SIG-M5 treated with dmso at 0.1 percent for 504 hours (cell line): ENCODE data around the gene TRIM50.
A peak's percentile ranks its signal among the peaks of the same experiment; 100 is the strongest.
"Not testable (repeated sequence)": the region's sequence is repeated elsewhere in the genome, so short reads cannot be mapped to it uniquely, and the experiment has no call there.

Source experiments
- DNase-seq: peaks from one replicate; lab custom pipeline; 2025; ENCODE audit not compliant: unreplicated experiment; lab: John Stamatoyannopoulos, UW

TRIM50 gene

DNA sequence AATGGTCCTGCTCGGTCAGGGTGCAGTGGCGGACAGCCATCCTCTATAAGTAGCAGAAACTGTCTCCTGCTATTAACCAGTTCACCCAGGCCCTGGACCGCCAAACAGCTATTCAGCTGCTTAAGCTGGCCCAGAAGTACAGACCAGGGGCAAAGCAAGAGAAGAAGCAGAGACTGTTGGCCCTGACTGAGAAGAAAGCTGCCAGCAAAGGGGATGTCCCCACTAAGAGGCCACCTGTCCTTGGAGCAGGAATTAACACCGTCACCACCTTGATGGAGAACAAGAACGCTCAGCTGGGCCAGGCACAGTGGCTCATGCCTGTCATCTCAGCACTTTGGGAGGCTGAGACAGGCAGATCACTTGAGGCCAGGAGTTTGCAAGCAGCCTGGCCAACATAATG is 13.6 kb downstream of the TRIM50 start:
- DNase-seq: no peak

GRCh38 chr7:73313521-73313906 is 14.4 kb downstream of the TRIM50 start:
- DNase-seq: no peak

DNA sequence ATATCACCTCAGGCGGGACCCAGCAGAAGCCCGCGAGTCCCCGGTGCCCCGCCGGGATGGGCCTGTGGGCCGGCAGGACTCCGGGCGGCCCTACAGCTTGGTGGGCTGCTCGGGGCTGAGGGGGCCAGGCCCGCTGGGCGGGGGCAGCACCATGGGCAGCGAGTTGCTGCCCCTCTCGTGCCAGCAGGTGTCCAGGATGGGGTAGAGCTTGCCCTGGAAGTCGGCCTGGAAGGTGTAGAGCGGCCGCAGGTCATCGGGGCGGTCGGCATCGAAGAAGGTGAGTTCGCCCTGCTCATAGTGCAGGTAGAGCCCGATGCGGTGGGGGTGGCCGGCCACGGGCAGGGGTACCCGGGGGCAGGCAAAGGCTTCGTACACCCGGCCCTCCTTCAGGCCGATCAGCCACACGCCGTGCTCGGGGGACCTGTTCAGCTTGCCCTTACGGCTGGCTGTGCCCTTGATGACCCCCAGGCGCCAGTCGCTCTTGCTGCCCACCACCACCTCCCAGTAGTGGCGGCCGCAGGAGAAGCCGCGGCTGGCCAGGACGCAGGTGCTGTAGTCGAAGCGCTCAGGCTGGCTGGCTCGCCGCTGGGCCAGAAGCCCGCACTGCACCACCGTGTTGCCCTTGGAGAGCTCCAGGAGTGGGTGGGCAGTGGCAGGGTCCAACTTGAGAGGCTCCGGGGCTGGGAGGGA is 14.9 kb downstream of the TRIM50 start:
- DNase-seq: no peak

DNA sequence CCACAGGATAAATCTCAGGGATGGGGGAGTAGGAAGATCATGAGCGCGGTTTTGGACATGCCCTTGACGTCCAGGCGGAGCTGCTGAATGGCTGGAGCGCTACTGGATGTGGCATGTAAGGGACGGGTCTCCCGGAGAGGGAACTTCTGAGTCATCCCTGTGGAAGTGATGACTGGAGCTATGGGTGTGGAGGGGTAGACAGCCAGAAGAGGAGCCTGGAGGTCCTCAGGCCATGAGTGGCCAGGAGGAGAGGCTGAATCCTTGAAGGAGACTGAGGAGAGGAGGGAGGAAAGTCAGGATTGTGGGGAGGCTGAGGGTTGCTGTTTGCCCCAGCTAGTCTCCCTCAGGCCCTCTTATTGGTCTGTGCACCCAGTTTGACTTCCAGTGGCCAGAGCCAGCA is 16.5 kb downstream of the TRIM50 start:
- DNase-seq: not testable (repeated sequence)

DNA sequence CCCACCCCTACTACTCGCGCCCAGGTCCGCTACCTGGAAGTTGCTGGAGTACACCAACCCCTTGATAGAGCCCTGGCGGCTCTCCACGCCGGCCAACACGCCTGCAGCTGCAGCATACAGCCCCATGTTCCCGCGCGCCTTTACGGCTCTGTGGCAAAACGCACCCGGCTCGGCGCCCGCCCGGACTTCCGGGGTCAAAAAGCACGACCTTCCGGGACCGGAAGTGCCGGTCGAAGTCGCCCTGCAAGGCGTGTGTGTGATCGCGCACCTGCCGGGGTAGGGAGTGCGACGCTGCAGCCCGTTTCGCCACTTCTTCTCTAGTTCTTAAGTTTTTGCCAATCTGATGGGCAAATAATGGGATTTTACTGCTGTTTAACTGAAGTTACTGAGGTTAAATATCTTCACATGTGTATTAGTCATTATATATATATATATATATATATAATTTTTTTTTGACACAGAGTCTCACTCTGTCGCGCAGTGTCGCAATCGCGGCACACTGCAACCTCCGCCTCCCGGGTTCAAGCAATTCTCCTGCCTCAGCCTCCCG is 19.1 kb downstream of the TRIM50 start, which contains the start of gene NSUN5:
Gene NSUN5, minus strand, starts transcription at position 162 of the 550 bp plus-strand sequence. Its CDS starts 36 bp downstream, at position 126.
- peak; percentile 77 for DNase-seq

GRCh38 chr7:73308074-73308664 is 19.7 kb downstream of the TRIM50 start:
- no peak for DNase-seq

- DNase-seq: no peak
Observed at GRCh38 chr7:73307436-73307835, 20.4 kb downstream of the TRIM50 start.

DNA sequence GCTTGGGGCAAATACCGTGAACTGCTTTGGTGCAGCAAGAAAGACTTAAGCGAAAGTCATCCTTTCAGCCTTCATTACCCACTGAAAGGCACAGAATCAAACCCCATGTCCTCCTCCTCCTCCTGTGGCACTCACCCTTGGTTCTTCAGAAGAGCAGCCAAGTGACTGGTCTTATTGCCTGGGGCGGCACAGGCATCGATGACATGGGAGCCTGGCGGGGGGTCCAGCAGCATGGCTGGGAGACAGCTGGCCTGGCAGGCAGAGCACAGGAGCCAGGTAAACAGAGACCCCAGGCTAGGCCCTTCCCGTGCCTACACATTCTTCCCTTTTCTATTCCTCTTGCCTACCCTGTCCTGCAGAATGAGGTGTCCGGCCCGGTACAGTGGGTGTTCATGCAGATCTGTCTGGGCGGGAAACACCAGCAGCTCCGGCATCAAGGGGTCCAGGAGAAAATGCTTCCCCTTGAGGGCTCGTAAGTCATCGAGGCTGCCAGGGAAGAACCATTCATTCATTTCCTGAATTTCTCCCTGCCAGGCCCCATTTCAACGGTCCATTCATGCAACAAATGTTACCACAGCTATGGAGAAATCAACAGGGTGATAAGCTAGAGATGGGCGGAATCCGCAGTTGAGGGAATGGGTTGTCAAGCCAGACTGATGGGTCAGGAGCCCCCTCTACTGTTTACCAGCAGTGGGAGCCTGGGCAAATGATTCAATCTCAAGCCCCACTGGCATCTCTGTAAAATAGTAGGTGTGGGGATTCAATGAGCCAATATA is 23.1 kb downstream of the TRIM50 start:
- DNase-seq: peak; percentile 45

DNA sequence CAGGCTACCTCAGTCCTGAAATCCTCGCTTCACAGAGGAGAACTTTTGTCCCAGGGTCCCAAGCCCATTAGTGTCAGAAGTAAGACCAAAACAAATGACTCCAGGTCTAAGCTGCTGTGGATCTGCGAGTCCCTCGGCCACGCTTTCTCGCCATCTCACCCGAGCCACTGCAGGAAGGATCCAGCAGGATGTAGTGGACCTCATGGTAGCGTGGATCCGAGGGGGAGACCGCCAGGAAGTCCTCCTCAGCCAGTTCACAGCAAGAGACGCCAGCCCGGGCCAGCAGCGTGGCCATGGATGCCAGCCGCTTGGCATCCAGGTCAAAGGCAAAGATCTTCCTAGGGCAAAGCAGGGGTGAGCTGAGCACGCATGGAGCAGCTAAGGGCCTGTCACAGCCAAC is 23.8 kb downstream of the TRIM50 start:
- DNase-seq: no peak

DNA sequence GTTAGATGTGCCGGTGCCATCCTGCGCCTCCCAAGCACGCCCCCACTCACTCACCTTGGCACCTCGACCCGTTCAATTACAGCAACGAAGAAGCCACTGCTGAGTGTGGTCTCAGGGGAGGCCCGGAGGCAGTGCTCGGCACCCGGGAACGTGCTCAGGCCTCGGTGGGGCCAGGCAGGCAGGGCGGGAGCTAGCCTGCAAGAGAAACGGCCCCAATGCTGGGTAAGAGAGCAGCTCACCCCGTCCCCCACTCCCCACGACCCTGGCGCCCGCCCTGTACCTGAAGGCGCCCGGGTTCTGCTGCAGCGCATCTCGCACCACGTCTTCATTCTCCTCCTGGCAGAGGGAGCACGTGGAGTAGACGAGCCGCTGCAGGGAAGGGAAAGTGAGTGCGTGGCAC is 24.3 kb downstream of the TRIM50 start:
- no peak for DNase-seq

DNA sequence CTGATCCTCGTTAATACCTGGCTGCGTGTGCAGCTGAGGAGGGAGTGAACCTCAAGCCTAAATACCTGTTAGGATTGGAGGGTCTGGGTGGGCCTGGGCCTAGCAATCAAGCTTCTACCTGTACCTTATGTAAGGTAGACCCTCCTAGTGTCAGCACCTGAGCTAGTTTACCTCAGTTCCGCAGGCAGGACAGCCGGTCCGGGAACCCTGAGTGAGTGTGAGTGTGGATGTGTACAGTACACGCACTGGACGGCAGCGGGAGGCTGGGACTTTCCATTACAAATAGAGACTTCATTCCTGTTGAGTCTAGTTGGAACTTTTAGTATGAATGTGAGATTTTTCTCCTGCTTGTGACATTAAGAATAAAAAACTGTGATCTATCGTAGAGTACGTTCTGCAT is 25.0 kb downstream of the TRIM50 start:
- DNase-seq: not testable (repeated sequence)

DNA sequence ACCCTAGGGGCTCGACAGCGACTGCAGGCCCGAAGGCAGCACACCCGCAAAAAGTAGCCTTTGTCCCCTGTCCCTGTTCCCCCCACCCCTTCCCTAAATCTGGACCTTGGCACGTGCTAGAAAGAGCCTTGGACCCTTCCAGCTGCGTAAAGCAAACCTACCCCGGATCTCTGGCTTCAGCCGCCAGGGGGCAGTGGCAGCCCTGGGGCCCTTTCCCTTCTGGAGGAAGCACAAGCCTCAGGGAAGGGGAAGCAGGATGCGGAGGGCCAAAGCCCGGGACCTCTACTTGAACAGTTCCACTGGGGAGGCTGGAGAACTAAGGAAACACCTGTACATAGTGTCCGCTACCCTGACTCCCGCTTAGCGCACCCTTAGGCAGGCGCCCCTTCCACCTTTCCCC is 26.8 kb downstream of the TRIM50 start:
- not testable (repeated sequence) for DNase-seq

GRCh38 chr7:73299812-73300211 is 28.1 kb downstream of the TRIM50 start:
- not testable (repeated sequence) for DNase-seq

GRCh38 chr7:73297706-73298105 is 30.2 kb downstream of the TRIM50 start:
- not testable (repeated sequence) for DNase-seq

GRCh38 chr7:73297235-73297634 is 30.6 kb downstream of the TRIM50 start:
- not testable (repeated sequence) for DNase-seq

DNA sequence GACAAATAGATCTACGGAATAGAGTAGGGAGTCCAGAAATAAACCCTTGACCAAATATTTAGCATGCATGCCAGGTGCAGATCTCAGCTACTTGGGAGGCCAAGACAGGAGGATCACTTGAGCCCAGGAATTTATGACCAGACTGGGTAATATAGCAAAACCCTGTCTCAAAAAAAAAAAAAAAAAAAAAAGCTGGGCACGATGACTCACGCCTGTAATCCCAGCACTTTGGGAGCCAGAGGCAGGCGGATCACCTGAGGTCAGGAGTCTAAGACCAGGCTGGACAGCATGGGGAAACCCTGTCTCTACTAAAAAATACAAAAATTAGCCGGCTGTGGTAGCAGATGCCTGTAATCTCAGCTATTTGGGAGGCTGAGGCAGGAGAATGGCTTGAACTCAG is 50.7 kb downstream of the TRIM50 start:
- not testable (repeated sequence) for DNase-seq

DNA sequence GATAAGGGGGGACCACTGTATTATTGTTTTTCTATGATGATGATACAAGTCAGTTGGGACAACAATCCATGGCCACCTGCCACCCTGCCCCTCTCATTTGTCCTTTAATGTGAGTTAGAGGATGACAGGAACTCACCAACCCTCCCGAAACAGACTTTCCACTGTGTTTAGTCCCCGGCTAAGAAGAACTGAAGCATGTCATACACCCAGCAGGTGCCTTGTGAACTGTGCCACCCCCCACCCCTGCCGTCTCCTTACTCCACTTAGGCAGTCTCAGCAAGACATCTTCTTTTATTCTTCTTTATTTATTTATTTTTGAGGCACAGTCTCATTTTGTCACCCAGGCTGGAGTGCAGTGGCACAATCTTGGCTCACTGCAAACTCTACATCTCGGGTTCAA is 60.1 kb downstream of the TRIM50 start:
- DNase-seq: not testable (repeated sequence)

- DNase-seq: not testable (repeated sequence)
Observed at GRCh38 chr7:73266719-73267368, 61.0 kb downstream of the TRIM50 start.
